GM18498 (cell line): ENCODE data around the gene PPP4R4.

ENCODE experiments used
- ATAC-seq: cut with Tn5 transposase; IDR thresholded peaks from one replicate; pipeline ENCODE4 v1.9.1; 2021; ENCODE audit warnings: mild to moderate bottlenecking, moderate library complexity; ENCODE audit not compliant: unreplicated experiment

Gene PPP4R4

DNA sequence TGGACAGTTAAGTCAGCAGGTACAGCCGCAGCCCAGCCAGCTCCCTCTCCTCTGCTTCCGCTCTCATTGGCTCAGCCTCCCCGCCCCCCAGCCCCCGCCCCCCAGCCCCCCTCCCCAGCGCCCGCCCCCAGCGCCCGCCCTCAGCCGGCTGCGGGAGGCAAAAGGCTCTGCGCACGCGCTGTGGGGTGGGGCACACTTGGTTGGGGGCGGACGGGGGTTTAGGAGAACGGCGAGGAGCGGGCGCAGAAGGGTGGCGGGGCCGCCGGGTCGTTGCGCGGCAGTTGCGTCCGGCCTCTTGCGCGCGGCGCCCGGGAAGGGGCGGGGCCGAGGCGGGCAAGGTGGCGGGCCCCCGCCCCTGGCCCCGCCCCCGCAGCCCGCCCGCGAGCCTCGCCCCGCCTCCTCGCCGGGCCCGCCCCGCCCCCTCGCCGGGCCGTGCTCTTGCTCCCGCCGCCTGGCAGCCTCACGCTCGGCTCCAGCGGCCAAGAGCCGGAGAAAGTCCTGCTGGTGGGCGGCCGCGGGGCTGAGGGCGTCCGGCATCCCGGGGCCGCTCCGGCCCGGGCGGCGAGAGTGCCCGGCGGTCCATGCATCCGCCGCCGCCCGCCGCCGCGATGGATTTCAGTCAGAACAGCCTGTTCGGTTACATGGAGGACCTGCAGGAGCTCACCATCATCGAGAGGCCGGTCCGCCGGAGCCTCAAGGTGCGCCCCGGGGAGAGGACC is at the start of gene PPP4R4:
Gene PPP4R4, plus strand, starts transcription at position 438 of the 719 bp plus-strand sequence. Its CDS starts 144 bp downstream, at position 582.
- peak; percentile 83 for ATAC-seq

DNA sequence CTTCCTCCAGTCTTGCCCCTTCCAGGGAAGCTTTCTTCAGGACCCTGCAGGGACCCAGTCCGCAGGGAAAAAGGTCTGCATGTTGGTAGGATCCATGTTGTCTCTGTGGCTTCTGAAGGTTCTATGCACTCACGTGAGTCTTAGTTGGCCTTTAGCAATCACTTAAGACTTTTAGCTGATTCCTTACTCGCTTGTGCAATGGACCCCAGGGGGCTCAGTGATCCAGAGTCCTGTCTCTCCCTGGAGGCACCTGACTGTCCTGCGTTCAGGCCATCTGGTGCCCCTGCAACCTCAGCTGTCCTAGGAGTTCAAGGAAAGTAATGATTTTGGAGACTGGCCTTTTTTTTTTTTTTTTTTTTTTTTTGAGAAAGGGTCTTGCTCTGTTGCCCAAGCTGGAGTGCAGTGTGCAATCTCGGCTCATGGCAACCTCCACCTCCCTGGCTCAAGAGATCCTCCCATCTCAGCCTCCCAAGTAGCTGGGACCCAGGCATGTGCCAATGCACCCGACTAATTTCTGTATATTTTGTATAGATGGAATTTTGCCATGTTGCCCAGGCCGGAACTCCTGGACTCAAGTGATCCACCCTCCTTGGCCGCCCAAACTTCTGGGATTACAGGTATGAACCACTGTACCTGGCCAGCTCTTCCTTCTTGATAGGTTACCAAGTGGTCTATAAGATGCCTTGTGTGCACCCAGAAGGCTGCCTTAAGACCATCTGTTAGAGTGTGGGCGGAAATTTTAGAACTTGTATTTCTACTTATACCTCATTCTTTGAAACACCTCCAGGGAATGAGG is 49.3 kb upstream of the PPP4R4 start:
- ATAC-seq, result no peak

DNA sequence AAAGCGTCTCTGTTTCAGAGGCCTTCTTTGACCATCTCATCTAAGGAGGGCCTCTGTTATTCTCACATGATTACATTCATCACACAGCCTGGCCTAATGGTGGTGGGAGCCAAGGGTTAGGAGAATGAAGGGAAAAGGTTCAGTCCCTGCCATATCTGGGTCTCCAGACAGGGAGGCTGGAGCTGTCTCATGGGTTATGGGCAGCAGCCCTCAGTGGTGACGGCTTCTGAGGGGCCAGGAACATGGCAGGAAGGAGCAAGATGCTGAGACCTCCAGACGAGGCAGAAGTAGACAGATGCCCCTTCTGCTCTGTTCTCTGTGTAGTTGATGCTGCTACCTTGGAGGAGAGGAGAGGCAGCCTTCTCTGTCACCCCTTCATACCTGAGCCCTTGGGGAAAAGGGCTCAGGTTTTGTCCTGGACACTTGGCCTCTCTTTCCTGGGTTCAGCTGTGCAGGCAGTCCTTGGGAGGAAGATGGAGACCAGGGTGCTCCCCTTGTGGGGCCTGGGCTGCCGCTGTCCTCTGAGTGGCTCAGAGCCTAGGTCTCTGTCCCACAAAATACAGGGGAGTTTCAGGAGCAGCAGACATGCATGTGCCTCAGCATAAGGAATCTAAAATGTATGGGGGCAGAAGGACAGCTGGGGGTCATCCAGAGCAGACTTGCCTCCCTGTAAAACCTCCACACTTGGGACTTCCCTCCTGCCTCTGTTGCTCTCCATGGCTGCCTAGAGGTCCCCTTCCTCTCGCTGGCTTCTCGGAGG is 48.3 kb upstream of the PPP4R4 start:
- ATAC-seq, result no peak

- no peak for ATAC-seq
Observed at GRCh38 chr14:94126419-94126677, 47.8 kb upstream of the PPP4R4 start.

GRCh38 chr14:94126800-94127199 is 47.3 kb upstream of the PPP4R4 start:
- ATAC-seq, result no peak

DNA sequence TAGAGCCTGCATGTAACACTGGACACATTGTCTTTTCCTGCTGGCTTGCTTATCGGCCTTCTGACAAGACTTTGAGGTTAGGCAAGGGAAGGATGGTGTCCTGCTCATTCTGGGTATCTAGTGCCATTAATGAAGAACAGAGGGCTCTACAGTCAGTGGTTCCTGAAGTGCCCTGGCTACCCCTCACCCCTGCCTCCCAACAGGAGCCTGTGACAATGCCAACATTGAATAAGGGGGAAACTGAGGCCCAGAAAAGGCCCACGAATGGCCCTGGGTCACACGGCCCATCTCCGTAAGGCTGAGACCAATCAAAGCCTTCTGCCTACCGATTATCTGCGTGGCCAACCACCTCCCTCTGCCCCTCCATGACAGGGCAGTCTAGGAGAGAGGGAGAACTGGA is 46.8 kb upstream of the PPP4R4 start:
- no peak for ATAC-seq

DNA sequence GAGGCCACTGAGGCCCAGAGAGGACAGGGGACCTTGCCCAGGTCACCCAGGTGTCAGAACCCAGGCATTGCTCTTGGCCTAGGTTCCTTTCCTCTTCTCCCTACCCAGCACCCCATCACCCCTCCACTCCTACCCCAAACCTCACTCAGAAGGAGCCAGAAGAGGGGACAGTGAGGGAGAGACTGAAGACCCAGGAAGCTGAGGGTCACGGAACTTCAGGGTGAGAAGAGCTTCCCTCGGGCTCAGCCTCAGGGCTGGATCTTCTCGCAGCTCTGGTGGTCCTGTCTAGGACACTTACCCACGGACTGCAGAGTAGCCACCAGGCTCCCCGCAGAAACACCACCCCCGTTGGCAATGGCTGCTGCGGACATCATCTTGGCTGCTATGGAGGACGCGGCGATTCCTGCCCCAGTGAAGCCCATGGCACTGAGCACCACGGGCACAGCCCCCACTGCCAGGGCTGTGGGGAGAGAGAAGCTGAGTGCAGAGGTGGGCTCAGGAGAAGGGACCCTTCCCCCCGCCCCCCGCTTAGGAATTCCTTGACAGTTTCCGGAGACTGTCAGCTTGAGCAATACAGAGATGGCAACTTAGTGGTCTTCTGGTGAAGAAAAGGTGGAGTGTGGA is 45.8 kb upstream of the PPP4R4 start:
- no peak for ATAC-seq

DNA sequence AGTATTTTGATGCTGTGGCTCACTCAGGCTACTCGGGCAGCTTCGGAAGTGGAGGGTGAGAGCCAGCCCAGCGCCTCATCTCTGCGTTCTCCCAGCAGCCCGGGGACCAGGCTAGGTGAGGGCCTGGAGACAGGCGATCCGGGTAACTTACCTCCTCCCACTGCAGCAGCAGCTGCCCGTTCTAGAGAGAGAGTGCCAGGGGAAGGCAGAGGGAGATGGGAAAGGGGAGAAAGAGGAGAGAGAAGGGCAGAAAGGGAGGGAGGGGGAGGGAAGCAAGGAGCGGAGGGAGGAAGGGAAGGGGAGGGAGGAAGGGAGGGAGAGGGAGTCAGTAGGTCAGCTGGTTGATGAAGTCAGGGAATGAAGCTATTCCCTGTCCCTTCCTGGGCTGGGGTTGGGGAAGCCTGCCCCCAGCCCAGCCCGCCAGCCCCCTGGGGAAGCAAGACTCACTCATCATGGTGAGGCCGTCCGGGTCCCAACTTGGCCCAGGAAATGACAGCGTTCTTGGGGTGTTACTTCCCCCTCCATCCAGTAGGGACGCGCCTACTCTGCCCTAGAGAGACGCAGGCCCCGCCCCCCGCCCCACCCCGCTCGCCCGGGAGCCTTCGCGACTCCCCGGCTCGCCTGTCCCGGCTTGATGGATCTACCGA is 44.9 kb upstream of the PPP4R4 start, which contains the start of gene IFI27L2:
Gene IFI27L2, minus strand, starts transcription at position 494 of the 647 bp plus-strand sequence. Its CDS starts 40 bp downstream, at position 454.
- ATAC-seq, result peak; percentile 93

DNA sequence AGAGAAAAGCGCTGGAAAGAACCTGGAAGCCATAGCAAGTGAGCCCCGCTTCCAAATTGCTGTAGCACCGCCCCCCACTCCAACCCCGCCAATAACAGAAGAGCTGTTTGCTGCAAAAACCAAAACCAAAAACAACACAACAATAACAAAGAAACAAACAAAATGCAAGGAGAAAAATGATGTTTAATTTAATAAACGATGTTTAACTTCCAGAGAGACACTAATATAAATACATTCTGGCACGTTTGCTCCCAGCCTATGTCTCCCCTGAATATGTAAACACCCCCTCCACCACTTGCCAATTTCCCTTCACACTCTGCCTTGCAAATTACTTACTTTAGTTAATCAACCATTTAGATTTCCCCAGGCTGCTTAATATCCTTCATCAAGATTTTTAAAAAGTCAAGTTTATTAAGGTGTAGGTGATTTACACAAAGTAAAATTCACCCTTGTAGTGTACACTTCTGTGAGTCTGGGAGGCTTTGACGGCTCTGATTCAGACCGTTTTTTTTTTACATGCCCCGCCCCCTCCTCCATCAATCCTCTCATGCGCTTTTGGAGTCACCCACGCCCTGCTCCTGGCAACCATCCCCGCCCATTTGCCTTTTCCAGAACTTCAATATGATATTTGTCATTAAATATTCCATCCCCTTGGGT is 44.2 kb upstream of the PPP4R4 start:
- no peak for ATAC-seq

GRCh38 chr14:94132285-94132887 is 41.7 kb upstream of the PPP4R4 start:
- ATAC-seq, result no peak

- ATAC-seq, result no peak
Observed at GRCh38 chr14:94135476-94135875, 38.6 kb upstream of the PPP4R4 start.

DNA sequence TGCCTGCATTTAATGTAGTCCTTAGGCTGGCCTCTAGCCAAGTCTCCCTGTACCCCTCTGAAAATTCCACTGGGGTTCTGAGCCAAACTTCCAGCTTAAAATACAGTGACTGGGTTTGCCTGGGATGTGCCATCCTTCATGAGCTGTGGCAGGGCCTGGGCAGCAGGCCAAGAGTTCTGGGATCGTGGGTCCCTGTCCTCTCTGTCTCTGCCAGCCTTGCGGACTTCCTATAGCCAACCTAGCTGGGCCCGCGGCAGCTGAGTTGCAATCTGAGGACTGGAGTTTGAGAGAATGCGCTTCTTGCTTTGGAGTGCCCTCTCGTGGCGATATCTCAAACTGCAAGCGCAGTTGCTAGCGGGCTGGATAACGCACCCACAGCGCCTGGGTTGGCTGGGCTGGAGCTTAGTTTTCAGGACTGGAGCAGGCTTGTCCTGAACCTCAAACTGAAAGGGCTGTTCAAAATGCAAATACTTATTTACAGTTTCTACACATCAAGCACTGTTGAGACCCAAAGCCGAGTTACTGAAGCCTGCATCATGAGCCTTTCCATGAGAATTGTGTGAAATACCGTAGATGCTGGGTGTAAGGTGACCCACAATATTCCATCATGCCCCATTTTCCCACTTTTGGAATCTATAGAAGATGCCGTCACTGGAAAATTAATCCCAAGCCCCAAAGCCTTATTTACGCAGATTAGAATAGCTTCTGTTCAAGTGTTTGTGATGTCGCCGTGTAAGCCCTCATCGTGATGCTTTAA is 37.4 kb upstream of the PPP4R4 start:
- peak; percentile 90 for ATAC-seq

DNA sequence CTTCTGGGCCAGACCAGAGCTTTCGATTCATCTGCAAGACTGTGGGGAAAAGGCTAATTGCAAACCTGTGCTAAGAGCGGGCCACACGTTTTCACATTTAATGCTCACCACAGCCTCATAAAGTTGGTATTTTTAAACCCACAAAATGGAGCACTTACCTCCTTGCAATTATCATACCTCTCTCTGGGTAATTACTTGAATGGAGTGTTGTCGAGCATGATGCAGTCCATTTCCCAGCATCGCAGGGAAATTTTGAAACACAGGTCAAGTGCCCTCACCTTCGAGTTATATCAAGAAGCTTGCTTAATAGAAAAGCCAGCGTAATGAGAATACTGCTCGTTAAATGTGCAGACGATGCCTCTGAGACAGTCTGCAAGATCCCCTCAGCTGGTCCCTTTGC is 35.9 kb upstream of the PPP4R4 start:
- ATAC-seq, result no peak

DNA sequence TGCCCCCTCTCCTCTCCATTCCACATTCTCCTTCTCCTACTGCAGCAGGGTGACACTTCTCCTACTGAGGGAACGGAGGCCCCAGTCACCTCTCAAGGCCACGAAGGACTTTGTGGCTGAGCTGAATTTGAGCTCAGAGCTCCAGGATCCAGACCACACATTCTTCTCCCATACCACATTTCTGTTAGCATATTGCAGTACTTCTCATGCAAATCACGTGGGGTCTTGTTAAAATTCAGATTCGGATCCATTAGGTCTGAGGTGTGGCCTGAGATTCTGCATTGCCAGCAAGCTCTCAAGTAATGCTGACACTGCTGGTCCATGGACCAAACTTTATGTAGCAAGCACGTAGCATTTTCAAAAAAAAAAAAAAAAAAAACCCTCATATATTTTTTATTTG is 35.1 kb upstream of the PPP4R4 start:
- ATAC-seq, result no peak

DNA sequence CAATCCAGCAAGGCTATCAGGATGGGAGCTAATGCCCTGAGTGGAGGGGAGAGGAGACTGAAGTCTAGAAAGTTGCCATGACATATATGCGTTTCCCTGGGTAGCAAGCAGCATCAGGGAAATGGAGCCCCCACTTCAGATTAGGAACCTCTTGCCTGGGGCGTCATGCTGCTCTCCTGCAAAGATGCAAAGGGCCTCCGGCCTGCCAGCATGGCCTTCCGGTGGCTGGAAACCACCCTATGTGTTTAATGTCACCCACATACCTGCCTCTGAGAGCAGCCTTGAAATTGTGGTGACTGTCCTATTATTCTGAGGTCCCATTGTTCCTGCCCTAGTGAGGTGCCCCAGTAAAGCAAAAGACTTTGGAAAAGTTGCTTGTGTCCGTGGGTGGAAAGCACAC is 34.7 kb upstream of the PPP4R4 start:
- ATAC-seq, result no peak

- ATAC-seq, result no peak
Observed at GRCh38 chr14:94142247-94142646, 31.9 kb upstream of the PPP4R4 start.

DNA sequence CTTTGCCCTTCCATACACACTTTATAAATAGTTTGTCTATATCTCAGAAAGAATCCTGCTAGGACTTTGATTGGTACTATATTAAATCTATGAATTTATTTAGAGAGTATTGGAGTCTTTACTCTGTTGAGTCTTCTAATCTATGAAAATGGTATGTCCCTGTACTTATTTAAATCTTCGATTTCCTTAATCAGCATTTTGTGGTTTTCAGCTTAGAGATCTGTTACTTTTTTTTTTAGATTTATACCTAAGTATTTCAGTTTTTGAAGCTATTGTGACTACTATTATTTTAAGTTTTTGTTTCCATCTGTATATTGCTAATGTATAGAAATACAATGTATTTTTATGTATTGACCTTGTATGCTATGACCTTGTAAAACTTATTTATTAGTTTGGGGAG is 31.3 kb upstream of the PPP4R4 start:
- no peak for ATAC-seq

DNA sequence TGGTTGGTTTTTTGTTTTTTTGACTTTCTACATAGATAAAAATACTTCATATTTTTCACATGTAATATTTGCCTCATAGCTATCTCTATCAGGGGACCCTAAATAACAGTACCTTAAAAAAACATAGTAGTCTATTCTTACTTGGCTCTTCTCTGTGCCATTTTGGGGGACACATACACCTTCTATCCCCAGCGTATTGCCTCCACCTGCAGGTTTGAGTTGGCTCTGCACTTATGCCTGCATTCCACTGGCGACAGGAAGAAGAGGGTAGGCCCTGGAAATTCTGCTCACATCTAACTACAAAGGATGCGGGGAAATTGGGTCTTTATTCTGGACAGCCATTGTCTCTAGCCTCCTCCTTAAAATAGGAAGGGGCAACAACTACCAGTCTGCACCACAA is 30.9 kb upstream of the PPP4R4 start:
- no peak for ATAC-seq

DNA sequence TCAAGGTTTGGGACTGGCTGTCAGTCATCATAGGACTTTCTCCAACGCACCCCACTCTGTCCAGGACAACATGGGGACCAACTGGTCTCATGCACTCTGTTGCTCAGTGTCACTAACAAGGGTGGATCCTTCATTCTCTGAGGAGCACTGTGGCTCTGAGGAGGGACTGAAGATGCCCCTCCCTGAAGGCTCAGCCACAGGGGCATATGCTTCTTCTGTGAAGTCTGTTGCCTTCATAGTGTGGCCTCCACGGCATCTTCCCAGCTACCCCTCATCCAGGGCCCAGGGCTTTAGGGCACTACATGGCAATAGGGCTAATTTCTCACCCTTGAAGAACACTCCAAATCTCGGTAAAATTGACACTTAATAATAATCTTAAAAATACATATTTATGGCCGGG is 30.4 kb upstream of the PPP4R4 start:
- no peak for ATAC-seq
